ENCODE results near the gene SLC6A7.

SLC6A7 gene

DNA sequence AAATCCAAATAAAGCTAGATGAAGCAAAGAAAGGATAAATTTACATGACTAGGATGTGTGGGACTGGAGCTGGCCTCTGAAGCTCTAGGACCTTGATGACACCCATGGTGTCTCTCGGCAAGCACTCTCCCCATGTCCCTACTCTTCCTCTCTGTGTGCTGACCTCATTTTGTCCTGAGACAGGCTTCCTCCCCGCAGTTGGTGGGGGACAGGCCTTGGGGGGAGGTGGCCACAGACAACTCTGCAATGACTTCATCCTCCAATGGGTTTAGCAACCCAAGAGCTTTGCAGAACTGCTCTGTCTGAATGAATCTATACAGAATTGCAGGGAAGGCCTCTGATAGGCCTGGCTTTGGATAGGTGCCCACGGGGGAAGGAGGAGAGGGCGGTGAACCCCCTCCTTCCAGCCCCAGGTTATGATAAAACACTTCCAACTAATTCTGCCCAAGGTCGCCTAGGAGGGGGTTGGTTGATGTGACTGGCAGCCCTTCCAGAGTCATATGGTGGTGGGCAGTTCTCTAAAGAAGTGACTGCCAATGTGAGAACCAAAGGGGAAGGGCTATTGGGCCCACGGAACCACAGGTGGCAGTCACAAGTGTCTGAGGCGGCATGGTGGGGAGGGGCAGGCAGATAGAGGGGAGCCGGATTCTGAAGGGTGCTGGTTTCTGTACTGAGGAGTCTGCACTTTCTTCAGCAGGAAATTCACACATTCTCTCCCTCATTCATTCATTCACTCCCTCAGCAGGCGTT is 6.0 kb downstream of the SLC6A7 start:
- no peak for DNase-seq

DNA sequence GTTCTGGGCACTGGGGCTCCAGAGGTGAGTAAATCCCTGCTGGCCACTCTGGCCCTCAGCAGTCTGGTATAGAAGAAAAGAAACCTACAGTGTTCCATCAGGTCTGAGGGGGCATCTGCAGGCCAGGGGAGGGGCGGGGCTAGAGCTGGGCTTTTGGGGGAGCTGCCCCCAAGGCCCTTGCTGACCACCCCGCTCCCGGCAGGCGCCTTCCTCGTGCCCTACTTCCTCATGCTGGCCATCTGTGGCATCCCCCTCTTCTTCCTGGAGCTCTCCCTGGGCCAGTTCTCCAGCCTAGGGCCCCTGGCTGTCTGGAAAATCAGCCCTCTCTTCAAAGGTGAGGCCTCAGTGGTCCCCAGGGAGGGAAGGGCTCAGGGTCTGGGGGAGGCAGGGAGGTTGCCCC is 6.7 kb downstream of the SLC6A7 start:
- DNase-seq, result no peak

DNA sequence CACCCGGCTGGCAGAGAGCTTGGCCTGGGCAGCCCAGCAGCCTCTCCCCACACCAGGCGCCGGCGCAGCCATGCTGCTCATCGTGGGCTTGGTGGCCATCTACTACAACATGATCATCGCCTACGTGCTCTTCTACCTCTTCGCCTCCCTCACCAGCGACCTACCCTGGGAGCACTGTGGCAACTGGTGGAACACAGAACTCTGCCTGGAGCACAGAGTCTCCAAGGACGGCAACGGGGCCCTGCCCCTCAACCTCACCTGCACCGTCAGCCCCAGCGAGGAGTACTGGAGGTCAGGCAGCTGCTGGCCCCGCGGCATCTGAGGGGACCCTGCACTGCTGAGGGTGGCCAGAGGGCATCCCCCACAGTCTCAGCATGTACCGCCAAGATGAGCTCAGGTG is 7.1 kb downstream of the SLC6A7 start:
- DNase-seq, result no peak

DNA sequence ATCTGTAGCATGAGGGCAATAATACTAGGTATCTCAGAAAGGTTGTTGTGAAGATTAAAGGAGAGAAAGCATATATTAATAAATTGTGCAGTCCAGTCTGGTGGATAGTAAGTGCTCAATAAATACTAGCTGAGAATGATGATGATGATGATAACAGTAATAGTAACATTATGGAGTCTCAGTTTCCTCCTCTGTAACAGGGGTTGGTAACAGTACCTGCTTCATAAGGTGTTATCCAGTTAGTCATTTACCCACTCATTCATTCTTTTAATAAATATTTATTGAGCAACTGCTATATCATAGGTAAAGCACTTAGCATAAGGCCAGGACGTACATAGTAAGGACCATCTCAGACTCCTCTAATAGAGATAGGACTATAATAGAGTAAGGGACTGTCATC is 7.6 kb downstream of the SLC6A7 start:
- no peak for DNase-seq

DNA sequence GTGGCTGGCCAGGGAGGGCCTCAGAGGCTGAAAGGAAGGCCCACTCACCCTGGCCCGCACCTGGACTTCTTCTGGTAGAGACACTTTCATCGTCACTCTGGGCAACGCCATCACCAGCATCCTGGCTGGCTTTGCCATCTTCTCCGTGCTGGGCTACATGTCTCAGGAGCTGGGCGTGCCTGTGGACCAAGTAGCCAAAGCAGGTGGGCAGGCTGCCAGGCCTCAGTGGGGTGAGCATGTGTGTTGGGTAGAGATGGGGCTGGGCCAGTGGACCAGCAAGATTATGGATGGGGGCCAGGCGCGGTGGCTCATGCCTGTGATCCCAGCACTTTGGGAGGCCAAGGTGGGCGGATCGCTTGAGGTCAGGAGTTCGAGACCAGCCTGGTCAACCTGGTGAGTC is 12.6 kb downstream of the SLC6A7 start:
- no peak for DNase-seq

DNA sequence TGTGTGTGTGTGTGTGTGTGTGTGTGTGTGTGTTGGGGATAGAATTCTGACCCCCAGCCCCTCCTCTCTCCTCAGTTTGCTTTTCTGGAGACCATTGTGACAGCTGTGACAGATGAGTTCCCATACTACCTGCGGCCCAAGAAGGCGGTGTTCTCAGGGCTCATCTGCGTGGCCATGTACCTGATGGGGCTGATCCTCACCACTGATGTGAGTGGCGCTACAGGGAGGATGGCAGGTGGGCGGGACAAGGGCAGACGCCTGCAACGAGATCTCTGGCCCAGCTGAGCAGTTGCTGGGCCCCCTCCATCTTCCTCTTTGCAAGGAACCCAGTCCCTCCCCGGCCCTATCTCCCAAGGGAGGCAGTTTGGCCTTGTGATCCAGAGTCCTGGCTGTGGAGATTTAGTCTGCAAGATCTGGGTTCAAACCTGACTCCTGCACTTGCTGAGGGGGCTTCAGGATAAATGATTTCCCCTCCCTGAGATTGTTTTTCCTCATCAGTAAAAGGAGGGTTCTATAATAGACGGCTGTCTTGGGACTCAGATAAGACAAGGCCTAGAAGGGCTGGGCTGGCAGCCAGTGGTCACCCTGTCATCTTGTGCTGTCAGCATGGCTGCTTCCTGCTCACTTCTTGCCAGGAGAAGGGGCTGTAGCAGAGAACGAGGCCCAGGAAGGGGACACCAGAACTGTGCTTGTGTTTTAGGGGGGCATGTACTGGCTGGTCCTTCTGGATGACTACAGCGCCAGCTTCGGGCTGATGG is 14.1 kb downstream of the SLC6A7 start:
- DNase-seq, result no peak

DNA sequence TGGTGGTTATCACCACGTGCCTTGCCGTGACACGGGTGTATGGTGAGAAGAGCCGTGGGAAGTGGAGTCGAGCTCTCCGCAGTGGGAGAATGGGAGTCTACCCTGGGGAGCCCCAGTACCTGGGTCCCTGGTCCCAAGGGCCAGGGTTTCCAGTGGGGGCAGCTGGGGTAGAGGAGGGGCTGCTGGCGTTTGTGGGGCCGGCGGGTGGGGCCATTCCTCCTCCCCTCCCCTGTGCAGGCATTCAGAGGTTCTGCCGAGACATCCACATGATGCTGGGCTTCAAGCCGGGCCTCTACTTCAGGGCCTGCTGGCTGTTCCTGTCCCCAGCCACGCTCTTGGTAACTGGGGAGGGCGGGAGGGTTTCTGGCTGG is 14.7 kb downstream of the SLC6A7 start:
- no peak for DNase-seq

DNA sequence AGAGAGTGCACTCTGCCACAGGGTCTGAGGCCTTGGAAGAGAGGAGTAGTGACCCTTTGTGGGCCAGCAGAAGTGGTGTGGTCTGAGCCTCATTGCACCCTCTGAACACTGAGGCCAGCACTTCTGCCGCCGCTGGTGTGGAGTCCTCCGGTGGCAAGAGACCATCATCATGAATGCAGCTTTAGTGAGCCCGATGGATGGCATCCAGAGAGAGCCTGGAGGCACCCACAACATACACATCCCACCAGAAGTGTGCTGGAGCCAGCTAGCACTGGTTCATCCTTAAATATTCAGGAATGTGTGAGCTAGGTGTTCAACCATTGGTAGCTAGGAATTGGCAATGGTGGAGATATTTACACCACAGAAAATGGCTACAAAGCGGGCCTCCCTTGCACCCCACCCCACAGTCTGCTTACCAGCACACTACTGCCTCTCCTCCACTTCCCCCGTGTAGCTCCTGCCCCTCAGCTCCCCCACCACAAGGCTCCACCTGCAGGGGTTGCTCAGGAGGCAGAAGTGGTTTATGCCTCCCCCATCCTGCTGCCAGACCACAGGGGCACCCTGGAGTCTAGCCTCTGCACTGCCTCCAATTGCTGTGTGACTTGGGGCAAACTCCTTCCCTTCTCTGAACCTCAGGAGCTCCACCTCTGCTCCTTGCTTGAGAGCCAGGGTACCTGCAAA is 16.4 kb downstream of the SLC6A7 start:
- no peak for DNase-seq

DNA sequence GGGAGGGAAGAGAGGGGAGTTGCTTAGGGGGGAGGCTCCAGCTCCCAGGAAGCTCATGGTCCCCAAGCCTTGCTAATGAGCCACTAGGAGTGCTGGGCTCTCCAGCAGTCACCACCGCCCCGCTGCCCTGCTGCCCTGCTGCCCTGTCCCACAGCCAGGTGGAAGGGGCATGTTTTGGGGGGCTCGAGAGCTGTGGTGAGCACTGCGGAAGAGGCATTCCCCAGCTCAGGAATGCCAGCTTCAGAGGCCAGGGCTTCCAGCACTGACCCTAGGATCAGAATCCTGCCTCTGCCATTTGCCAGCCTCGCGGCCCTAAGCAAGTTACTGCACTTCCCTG is 16.9 kb downstream of the SLC6A7 start:
- DNase-seq, result no peak

DNA sequence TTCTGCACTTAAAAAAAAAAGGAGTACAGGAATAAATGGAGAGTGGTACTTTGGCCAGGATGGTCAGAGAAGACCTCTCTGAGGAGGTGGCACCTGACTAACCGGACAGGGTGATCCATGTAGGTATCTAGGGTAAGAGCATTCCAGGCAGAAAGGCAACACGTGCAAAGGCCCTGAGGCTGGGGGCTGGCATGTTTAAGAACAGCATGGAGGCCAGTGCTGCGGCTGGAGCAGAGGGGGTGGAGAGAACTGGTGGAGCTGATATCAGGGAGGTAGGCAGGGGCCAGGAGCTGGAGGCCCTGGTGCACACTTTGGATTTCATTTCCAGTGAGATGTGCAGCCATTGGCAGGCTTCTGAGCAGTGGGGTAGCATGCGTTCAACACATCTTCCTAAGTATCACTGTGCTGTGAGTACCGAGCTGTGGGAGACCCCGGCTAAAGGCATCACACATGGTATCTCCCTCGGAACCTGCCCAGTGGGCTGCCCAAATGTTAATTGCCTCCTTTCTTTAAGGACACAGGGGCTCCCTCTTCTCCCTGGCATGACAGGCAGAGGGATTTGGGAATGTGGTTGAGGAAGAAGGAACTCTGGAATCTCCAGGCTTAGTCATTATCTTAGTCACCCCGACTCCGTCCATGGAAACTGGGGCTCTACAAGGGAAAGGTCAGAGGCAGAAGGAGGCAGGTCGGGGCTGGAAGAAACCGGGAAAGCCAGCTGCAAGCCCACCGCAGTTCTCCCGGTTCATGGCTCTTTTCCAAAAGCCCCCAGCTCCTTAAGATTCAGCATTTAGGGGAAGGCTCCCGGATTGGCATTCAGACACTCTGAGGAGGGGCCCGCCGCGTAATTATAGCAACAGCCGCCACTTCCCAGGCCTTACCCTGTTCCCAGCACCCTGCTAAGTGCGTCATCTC is 18.6 kb downstream of the SLC6A7 start:
- DNase-seq, result no peak

DNA sequence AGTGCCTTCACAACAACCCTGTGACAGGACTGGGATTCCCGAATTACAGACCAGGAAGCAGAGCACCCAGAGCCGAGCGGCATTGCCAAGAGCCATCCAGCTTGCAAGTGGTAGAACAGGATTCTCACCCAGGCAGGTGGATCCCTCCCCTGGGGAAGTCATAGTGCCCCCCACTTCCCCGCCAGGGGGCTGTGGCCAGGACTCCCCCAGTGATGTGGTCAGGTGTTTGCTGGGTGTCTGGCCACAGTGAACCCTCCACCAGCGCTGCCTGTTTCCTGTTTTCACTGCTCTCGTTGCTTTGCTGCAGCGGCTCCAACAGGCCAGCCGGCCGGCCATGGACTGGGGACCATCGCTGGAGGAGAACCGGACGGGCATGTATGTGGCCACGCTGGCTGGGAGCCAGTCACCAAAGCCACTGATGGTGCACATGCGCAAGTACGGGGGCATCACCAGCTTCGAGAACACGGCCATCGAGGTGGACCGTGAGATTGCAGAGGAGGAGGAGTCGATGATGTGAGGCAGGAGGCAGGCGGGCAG is 19.3 kb downstream of the SLC6A7 start:
- DNase-seq, result peak; percentile 27

DNA sequence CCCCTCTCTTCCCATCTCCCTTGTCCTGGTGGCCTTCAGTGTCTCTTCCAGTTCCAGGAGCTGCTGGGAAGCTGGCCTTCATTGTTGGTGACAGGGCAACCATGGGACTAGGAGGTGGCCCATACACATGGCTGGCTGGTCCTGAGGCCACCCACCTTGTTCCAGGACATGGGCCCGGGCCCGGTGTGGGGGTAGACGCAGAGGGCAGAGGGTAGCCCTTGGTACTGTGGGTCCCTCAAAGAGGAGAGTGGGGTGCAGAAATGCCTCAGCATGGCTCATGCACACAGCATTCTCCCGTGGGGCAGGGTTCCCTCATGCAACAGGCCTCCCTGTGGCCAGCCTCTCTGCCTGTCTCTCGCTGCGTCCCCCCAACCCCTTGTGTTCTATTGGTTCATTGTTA is 20.8 kb downstream of the SLC6A7 start:
- DNase-seq, result no peak

DNA sequence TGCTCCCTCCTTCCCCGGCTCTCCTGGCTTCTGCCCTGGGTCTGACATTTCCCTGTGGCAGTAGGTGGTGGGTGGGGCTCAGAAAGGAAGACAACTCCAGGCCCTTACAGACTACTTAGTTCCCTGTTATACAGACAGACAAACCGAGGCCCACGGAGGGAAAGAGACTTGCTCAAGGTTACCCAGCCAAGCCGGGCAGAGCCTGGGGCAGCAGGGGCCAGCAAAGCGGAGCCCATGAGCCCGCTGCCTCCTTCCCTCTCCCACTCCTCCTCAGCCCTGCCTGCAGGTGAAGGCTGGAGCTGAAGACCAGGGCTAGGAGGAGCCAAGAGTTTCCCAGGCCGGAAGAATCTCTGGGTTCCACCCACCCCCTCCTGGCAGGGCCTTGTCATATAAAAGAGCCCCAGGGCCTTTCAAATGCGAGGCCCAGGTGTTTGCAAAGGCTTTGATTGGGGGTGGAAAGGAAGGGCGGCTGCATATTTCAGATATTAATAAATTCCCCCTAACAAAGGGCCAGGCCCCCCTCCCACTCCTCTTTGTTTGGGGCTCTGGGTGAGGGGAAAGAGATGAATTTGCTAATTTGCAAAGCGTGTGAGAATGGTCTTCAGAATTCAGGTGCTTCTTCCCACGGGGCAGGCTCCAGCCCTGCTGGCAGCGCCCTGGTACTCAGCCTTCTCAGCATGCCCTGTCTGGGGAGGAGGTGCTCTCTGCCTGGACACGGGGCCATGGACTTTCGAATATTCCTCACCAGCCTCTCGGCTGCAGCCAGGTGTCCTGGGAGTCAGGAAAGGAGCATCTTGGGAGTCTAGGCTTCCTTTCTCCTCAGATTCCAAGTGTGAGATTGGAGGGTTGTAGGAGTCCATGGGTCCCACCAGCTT is 21.5 kb downstream of the SLC6A7 start:
- no peak for DNase-seq

DNA sequence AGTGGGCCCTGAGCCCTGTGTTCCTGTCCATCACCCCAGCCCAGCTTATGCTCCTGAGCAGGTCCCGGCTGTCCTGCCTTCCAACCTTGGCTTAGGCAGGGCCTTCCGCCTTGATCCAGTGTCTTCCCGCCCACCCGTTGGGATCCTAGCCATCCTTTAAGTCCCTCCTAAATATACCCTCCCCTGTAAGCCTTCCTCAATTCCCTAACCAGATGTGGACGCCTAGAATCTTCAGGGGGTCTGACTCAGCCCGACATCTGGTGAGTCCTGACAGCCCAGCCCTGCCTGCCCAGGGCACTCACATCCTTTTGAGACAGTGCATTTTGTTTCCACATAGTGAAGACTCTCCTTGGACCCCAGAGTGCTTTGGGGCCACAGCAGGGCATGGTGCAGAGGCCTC is 23.7 kb downstream of the SLC6A7 start:
- DNase-seq, result no peak

DNA sequence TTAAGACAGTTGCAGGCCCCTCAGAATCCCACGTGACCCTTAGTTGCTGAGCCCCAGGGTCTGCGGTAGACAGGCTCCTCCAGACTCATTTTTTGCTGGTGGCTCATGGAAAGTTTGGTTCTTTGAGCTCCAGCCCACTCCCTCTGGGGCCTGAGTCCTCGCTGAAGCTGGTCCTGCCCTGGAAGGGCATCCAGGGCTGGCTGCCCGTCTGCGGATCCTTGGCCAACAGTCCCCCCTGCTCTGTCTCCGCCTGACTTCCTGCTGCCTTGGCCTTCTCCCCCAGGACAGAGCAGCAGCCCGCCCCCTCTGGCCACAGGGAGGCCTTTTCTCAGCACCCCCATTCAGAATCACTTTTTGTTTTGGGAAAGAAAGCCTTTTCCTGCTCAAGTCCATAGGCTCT is 24.4 kb downstream of the SLC6A7 start:
- DNase-seq, result no peak

DNA sequence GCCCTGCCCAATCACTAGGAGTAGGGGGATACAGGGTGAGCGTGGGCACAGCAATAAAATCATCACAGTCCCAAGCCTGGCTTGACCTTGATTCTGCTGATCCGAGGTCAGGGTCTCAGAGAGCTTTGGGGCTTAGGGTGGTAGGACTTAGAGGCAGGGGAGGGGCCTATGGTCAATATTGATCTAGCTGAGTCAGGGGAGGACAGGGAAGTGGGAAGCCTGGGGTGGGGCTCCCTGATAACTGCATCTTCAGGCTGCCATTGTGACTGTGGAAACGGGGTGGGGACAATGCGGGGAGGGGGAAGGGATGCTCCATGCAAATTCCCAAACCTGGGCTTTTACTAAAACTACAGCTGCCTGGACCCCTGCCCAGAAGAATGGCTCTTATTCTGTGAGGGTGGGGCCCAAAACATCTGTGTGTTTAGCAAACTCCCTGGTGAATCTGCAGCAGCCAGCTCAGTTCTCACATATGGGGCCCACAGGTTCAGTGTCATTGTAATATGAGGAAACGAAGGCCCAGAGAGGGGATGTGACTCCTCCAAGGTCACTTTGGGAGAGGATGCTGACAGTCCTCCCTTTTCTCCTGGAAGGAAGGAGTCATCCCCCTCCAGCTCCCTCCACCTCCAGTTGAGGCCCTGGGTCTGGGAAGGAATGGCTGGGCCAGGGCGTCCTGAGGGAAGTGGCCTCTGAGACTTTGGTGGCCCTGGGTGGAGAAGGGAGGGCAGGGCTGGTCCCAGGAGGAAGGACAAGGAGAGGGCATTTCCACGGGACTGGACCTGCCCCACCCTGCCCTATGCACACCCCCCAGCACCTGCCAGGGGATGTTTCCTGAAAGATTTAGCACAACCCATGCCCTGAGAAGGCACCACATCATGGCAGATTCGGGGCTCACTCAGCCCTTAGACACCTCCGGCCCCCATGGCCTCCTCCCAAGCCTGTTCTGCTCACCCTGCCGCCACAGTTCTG is 26.4 kb downstream of the SLC6A7 start:
- DNase-seq, result no peak

DNA sequence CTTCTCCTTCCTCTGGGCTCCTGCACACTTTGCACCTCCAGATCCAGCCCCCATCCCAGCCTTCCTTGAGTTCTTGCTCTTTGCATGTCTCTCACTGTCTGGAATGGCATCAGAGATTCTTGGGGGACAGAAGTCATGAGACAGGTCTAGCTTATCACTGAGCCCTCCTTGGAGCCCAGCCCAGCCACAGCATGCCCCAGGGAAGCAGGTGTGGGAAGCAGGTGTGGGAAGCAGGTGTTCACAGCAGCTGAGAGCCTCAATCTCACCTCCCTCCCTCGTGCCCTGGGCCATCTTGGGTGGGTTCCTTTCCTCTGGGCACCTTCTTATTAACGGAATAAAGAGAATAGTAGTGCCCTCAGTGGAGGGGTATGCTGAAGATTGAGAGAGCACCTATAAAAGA is 27.2 kb downstream of the SLC6A7 start:
- no peak for DNase-seq

DNA sequence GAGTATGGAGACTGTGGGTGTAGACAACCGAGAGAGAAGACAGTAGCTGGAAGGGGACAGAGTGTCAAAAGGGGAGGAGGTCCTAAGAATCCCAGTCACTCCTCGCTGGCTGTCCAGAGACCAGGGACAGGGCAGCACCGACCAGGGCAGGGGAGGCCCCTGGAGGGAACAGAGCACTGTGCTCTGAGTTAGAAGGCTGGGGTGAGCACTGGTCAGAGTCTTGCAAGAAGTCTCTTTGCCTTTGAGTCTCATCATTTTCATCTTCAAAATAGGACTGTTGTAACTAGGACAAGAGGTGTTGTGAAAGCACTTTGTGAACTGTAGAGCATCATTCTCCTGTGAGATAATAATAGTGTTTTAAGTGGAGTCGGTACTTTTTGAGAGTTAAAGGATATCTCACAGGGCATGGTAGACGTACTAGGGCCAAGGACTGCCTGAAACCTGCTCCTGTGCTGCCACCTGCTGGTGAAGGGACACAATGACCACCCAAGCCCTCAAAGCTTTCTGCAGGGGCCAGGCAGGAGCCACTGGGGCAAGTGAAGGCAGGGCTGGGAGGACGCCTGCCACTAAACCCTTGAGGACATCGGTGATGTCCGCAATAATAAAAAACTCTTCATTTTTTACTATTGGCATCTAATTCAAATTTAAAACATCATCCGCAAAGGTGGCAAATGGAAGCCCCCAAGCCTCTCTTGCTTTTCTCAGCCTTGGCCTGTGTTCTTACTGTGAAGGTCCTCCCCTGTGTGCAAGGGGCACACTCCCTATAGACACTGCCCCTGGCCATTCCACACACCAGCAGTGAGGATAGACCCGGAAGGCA is 28.2 kb downstream of the SLC6A7 start:
- DNase-seq, result peak; percentile 79

DNA sequence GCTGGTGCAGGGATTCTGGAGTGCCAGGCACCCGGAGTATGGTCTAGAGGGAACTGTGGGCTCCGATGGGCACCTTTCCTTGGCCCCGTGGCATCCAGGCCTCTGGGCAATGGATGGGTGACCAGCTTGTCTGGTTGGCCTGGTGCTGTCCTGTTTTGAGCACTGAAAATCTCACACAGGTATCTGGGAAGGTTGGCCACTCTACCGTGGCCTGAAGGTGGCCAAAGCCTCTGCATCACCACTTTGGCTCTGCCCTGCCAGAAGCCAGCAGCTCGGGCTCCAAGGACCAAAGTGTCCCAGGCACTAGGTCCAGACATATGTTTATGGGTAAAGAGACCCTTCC is 28.8 kb downstream of the SLC6A7 start:
- DNase-seq, result no peak

DNA sequence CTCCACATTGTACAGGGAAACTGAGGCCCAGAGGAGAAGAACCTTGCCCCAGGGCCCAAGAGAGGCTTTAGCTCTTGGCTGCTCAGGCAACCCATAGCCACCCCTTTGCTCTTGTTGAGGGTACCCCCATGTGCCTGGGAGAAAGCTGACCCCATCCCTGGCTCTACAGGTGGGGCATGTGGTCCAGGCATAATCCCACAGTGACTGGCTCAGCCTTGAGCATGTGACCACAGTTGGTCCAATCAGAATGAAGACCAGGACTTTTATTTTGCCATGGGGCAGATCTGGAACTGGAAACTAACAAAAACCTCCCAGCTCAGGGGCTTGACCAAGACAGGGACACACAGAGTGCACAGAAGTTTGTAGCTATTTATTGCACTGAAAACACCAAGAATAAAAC is 29.3 kb downstream of the SLC6A7 start:
- no peak for DNase-seq
